Measurements from ENCODE around the gene PKNOX2. TPM values are rescaled to one million over a fixed set of nuclear protein-coding genes. Genes with fewer than 3 reads are reported as not detected.

The PKNOX2 gene
- total RNA-seq, 1 experiment from 2014 or later = not detected

DNA sequence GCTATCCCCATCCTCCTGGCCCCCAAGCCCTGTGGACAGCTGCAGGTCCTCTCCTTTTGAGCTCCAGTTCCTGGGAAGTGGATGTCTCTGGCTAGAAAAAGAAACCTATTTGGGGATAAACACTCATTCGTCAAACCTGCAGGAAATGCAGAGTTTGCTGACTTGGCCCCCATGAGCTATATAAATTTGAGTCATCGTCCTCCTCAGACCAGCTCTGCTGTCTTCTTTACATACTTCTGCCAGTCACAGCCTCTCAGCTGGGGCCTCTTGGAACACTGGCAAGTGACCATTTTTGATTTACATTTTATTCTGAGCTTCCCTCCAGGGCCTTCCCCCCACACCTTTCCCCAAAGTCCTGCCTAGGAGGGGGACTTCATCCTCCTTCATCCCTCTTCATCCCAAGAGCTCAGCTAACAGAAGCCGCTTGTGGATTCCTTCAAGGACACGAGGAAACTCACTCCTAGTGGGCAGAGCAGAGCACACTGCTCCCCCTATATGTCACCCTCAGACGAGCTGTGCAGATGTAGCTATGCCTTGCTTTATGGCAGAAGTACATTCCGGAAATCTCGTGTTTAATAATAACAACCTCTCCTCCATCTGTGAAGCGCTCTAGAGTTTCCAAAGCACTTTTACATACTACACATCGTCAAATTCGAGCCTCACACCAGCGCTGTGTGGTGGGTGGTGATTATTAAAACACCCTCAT is 199.7 kb downstream of the PKNOX2 start:
- Mint-ChIP-seq H3K36me3 (ENCODE audit: insufficient read depth, unreplicated experiment) (no peaks in the 10 kb centered on the region), H3K4me3 (ENCODE audit: unreplicated experiment) (no peak overlapping the region), H3K27me3 (ENCODE audit: insufficient read depth, unreplicated experiment) (peaks cover 21% of the 10 kb centered on the region), H3K4me1 (ENCODE audit: low read depth, unreplicated experiment) (no peaks in the 10 kb centered on the region), H3K27ac (ENCODE audit: unreplicated experiment) (no peak overlapping the region), H3K9me3 (ENCODE audit: unreplicated experiment) (no peaks in the 10 kb centered on the region)
- no peak for DNase-seq
- Histone ChIP-seq H3K9me3 (no peaks in the 10 kb centered on the region), H3K27me3 (replicated peaks; ENCODE audit: control insufficient read depth, insufficient read depth, low read length) (peaks cover 1% of the 10 kb centered on the region), H3K4me1 (no peaks in the 10 kb centered on the region), H3K4me3 (ENCODE audit: low read depth, low read length) (no peak overlapping the region), H3K36me3 (ENCODE audit: control insufficient read depth, insufficient read depth, low read length) (no peaks in the 10 kb centered on the region)
- intact Hi-C loops (cut with micrococcal nuclease; ENCODE audit: unreplicated experiment) = no loop called here
- no TSS peak for BruUV-seq (replicated peaks)
- CTCF ChIA-PET = interaction anchor here (0.5 to 1.8 kb wide), 3 partner anchors 10 to 405 kb away, joined by 3 to 4 read pairs (median 4); no protein-coding TSS in a partner anchor
- TF ChIP-seq, protein P1, sequence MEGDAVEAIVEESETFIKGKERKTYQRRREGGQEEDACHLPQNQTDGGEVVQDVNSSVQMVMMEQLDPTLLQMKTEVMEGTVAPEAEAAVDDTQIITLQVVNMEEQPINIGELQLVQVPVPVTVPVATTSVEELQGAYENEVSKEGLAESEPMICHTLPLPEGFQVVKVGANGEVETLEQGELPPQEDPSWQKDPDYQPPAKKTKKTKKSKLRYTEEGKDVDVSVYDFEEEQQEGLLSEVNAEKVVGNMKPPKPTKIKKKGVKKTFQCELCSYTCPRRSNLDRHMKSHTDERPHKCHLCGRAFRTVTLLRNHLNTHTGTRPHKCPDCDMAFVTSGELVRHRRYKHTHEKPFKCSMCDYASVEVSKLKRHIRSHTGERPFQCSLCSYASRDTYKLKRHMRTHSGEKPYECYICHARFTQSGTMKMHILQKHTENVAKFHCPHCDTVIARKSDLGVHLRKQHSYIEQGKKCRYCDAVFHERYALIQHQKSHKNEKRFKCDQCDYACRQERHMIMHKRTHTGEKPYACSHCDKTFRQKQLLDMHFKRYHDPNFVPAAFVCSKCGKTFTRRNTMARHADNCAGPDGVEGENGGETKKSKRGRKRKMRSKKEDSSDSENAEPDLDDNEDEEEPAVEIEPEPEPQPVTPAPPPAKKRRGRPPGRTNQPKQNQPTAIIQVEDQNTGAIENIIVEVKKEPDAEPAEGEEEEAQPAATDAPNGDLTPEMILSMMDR (IDR thresholded peaks at IDR 0.05; ENCODE audit: insufficient read depth in 1 of 2, low read depth in 1 of 2, low read length in 1 of 2, severe bottlenecking in 1 of 2, unreplicated experiment in 1 of 2) = no peak
- POLR2A ChIA-PET = no interaction called here

DNA sequence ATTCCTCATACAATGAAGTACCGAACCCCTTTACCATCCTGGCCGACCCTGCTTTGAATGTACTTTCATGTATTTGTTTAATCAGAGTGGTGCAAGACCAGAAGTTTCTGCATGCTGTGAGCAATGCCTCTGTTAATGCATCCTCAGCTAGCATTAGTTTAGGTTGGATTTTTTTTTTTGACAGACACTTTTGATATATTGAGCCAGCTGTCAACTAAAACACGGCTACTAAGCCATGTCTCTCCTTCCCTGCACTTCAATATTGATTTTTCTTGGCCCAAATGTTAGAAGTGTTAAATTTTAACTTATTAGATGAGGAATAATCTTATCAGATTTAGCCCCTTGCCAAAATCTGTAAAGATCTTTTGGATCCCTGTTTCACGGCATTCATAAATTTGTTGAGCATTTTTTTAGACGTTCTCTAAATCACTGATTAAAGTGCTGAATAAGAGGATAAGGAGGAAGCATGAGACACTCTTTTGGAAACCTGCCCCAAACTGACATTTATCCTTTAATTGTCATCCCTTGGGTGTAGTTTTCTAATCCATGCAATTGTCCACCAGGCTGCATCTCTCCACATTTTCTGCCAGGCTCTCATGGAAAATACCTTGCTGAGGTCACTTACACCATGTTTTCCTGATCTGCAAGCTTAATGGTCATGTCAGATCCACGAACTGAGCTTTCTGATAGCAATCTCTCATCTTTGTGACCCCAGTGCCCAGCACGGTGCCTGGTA is 200.8 kb downstream of the PKNOX2 start:
- DNase-seq = no peak
- Histone ChIP-seq H3K36me3 (ENCODE audit: control insufficient read depth, insufficient read depth, low read length) (no peaks in the 10 kb centered on the region), H3K4me3 (ENCODE audit: low read depth, low read length) (no peak overlapping the region), H3K27me3 (replicated peaks; ENCODE audit: control insufficient read depth, insufficient read depth, low read length) (peaks cover 1% of the 10 kb centered on the region), H3K9me3 (no peaks in the 10 kb centered on the region), H3K4me1 (no peaks in the 10 kb centered on the region)
- TF ChIP-seq, protein P1 (IDR thresholded peaks at IDR 0.05; ENCODE audit: insufficient read depth in 1 of 2, low read depth in 1 of 2, low read length in 1 of 2, severe bottlenecking in 1 of 2, unreplicated experiment in 1 of 2) = no peak
- no peaks in the 10 kb centered on the region for H3K4me1 Mint-ChIP-seq (ENCODE audit: low read depth, unreplicated experiment)
- H3K27me3 Mint-ChIP-seq (ENCODE audit: insufficient read depth, unreplicated experiment) = peaks cover 20% of the 10 kb centered on the region
- intact Hi-C loops (cut with micrococcal nuclease; ENCODE audit: unreplicated experiment) = no loop called here
- BruUV-seq (replicated peaks) = no TSS peak
- POLR2A ChIA-PET = no interaction called here
- no peak overlapping the region for H3K27ac Mint-ChIP-seq (ENCODE audit: unreplicated experiment)
- H3K36me3 Mint-ChIP-seq (ENCODE audit: insufficient read depth, unreplicated experiment) = no peaks in the 10 kb centered on the region
- CTCF ChIA-PET = interaction anchor here (1.8 kb wide), 1 partner anchor 13 kb away, joined by 4 read pairs; no protein-coding TSS in a partner anchor
- no peaks in the 10 kb centered on the region for H3K9me3 Mint-ChIP-seq (ENCODE audit: unreplicated experiment)
- H3K4me3 Mint-ChIP-seq (ENCODE audit: unreplicated experiment) = no peak overlapping the region

DNA sequence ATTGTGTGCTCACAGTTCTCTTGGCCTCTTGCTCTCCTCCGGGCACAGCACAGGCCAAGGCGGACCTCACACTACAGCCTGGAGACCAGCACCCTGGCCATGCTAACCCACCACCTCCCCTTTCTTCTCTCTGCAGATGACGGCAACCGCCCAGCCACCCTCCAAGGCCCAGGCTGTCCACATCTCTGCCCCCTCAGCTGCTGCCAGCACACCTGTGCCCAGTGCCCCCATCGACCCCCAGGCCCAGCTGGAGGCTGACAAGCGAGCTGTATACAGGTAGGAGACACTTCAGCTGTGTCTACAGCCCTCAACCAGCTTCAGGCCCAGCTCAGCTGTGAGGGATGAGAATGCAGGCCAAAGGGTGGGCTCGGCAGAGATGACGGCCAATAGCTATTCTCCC is 203.2 kb downstream of the PKNOX2 start:
- no peaks in the 10 kb centered on the region for H3K9me3 ChIP-seq
- ChIA-PET CTCF (interaction anchor here (0.6 to 1.8 kb wide), 2 partner anchors 18 to 22 kb away, joined by 3 to 6 read pairs; no protein-coding TSS in a partner anchor), POLR2A (no interaction called here)
- no peak for DNase-seq
- peaks cover 27% of the 10 kb centered on the region for H3K27me3 Mint-ChIP-seq (ENCODE audit: insufficient read depth, unreplicated experiment)
- H3K4me1 ChIP-seq = no peaks in the 10 kb centered on the region
- H3K4me3 Mint-ChIP-seq (ENCODE audit: unreplicated experiment) = no peak overlapping the region
- no peaks in the 10 kb centered on the region for H3K36me3 ChIP-seq (ENCODE audit: control insufficient read depth, insufficient read depth, low read length)
- no peaks in the 10 kb centered on the region for H3K36me3 Mint-ChIP-seq (ENCODE audit: insufficient read depth, unreplicated experiment)
- BruUV-seq (replicated peaks) = no TSS peak
- H3K4me3 ChIP-seq (ENCODE audit: low read depth, low read length) = no peak overlapping the region
- no peak overlapping the region for H3K27ac Mint-ChIP-seq (ENCODE audit: unreplicated experiment)
- no peaks in the 10 kb centered on the region for H3K4me1 Mint-ChIP-seq (ENCODE audit: low read depth, unreplicated experiment)
- peaks cover 3% of the 10 kb centered on the region for H3K27me3 ChIP-seq (replicated peaks; ENCODE audit: control insufficient read depth, insufficient read depth, low read length)
- intact Hi-C loops (cut with micrococcal nuclease; ENCODE audit: unreplicated experiment) = no loop called here
- no peaks in the 10 kb centered on the region for H3K9me3 Mint-ChIP-seq (ENCODE audit: unreplicated experiment)
- TF ChIP-seq, protein P1 (IDR thresholded peaks at IDR 0.05; ENCODE audit: insufficient read depth in 1 of 2, low read depth in 1 of 2, low read length in 1 of 2, severe bottlenecking in 1 of 2, unreplicated experiment in 1 of 2) = no peak

All from Caco-2 (cell line).